ENCODE data around the gene TBC1D8. TPM values are rescaled to one million over a fixed set of nuclear protein-coding genes. Genes with fewer than 3 reads are reported as not detected.

Gene TBC1D8
- total and polyA plus RNA-seq, 2 of the 13 experiments (the other 11 are each of a cell fraction or from before 2014, with no cell fraction given) = 45.1 to 95.4 TPM

GRCh38 chr2:101151146-101151858 lies at the start of gene TBC1D8 (continued):
- 0 out of 2 replicates have a peak, but pooled peaks have one; percentile 16 for TF ChIP-seq TFE3 (CRISPR knock-in tag; IDR thresholded peaks at IDR 0.05)
- TF ChIP-seq WIZ (CRISPR knock-in tag; IDR thresholded peaks at IDR 0.05) = no peak
- peak; percentile 55; the same call in 1 of the 2 replicates for TF ChIP-seq ARID5B (CRISPR knock-in tag; IDR thresholded peaks at IDR 0.05)
- TF ChIP-seq ZNF556 (CRISPR knock-in tag; IDR thresholded peaks at IDR 0.05; ENCODE audit: borderline replicate concordance) = peak; percentile 1; the same call in 1 of the 2 replicates
- no peak for TF ChIP-seq HDAC6 (IDR thresholded peaks at IDR 0.05; ENCODE audit: low read depth, low read length)
- peak; percentile 66 for TF ChIP-seq ZFX (CRISPR knock-in tag; IDR thresholded peaks at IDR 0.05; ENCODE audit: low read depth)
- no peak for TF ChIP-seq U2AF2 (IDR thresholded peaks at IDR 0.05; ENCODE audit: low read depth, low read length)
- 0 out of 2 replicates have a peak, but pooled peaks have one; percentile 68 for TF ChIP-seq ZNF674 (CRISPR knock-in tag; IDR thresholded peaks at IDR 0.05; ENCODE audit: low read depth)
- TF ChIP-seq ZNF263 (CRISPR knock-in tag; IDR thresholded peaks at IDR 0.05) = no peak; the same call in 1 of the 2 replicates
- TF ChIP-seq ZNF138 (CRISPR knock-in tag; IDR thresholded peaks at IDR 0.05; ENCODE audit: low read depth) = 0 out of 2 replicates have a peak, but pooled peaks have one; percentile 22
- peak; percentile 39; the same call in 1 of the 2 replicates for TF ChIP-seq USF2 (IDR thresholded peaks at IDR 0.05; ENCODE audit: low read depth, low read length)
- no peak for TF ChIP-seq USF2 (CRISPR knock-in tag; IDR thresholded peaks at IDR 0.05; ENCODE audit: borderline replicate concordance)
- peak; percentile 63; the same call in 1 of the 2 replicates for TF ChIP-seq MAX (IDR thresholded peaks at IDR 0.05)
- no peak for TF ChIP-seq KAT2B (IDR thresholded peaks at IDR 0.05; ENCODE audit: borderline replicate concordance, low read depth, low read length)
- TF ChIP-seq STAT5B (CRISPR knock-in tag; IDR thresholded peaks at IDR 0.05) = no peak
- no peak for TF ChIP-seq ARID2 (CRISPR knock-in tag; IDR thresholded peaks at IDR 0.05; ENCODE audit: borderline replicate concordance)
- TF ChIP-seq PAX8 (CRISPR knock-in tag; IDR thresholded peaks at IDR 0.05; ENCODE audit: borderline replicate concordance) = no peak
- TF ChIP-seq SPEN (CRISPR knock-in tag; IDR thresholded peaks at IDR 0.05; ENCODE audit: low read depth) = peak; percentile 23; the same call in 1 of the 2 replicates
- 0 out of 2 replicates have a peak, but pooled peaks have one; percentile 6 for TF ChIP-seq ZNF547 (CRISPR knock-in tag; IDR thresholded peaks at IDR 0.05)
- peak; percentile 30; the same call in 1 of the 2 replicates for TF ChIP-seq NR2C2 (CRISPR knock-in tag; IDR thresholded peaks at IDR 0.05; ENCODE audit: borderline replicate concordance)

Measured in HepG2 (cell line).